ENCODE measurements around the gene HOMER1.
"Not testable (repeated sequence)": the region's sequence is repeated elsewhere in the genome, so short reads cannot be mapped to it uniquely, and the experiment has no call there.

The HOMER1 gene

DNA sequence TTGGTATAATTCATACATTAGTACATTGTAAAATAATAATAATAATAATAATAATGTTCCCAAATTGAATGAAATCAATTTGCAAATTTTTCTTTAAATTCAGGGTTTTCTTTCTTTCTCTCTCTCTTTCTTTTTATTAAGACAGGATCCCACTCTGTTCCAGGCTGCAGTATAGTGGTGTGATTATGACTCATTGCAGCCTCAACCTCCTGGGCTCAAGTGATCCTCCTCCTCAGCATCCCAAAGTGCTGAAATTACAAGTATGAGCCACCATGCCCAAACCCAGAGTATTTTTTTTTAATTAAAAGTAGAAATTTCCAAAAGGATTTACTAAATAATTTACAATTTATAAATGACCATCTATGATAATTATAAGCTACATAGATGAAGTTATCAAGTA lies 117.7 kb downstream of the HOMER1 start:
- no peaks in the 10 kb centered on the region for H3K4me1 ChIP-seq (ENCODE audit: control insufficient read depth, low read length)
- H3K27ac ChIP-seq (ENCODE audit: low read depth, low read length), result no peak overlapping the region
- H3K4me3 ChIP-seq (ENCODE audit: low read length), result no peak overlapping the region
- no peak for TF ChIP-seq EZH2phosphoT487 (IDR thresholded peaks at IDR 0.05; ENCODE audit: borderline replicate concordance, low read length)
- TF ChIP-seq, protein P1, sequence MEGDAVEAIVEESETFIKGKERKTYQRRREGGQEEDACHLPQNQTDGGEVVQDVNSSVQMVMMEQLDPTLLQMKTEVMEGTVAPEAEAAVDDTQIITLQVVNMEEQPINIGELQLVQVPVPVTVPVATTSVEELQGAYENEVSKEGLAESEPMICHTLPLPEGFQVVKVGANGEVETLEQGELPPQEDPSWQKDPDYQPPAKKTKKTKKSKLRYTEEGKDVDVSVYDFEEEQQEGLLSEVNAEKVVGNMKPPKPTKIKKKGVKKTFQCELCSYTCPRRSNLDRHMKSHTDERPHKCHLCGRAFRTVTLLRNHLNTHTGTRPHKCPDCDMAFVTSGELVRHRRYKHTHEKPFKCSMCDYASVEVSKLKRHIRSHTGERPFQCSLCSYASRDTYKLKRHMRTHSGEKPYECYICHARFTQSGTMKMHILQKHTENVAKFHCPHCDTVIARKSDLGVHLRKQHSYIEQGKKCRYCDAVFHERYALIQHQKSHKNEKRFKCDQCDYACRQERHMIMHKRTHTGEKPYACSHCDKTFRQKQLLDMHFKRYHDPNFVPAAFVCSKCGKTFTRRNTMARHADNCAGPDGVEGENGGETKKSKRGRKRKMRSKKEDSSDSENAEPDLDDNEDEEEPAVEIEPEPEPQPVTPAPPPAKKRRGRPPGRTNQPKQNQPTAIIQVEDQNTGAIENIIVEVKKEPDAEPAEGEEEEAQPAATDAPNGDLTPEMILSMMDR (IDR thresholded peaks at IDR 0.05; ENCODE audit: low read depth, low read length, poor library complexity, severe bottlenecking), result no peak
- H3K9me2 ChIP-seq (replicated peaks; ENCODE audit: control insufficient read depth, low read length), result no peaks in the 10 kb centered on the region
- no peaks in the 10 kb centered on the region for H4K20me1 ChIP-seq (ENCODE audit: control insufficient read depth, insufficient read depth, low read depth, low read length)
- H3K4me2 ChIP-seq (ENCODE audit: low read length), result no peak overlapping the region
- H3K36me3 ChIP-seq (ENCODE audit: control insufficient read depth, low read length), result no peaks in the 10 kb centered on the region
- no peaks in the 10 kb centered on the region for H3K27me3 ChIP-seq (ENCODE audit: control insufficient read depth, low read length)
- no peaks in the 10 kb centered on the region for H3K9me3 ChIP-seq (ENCODE audit: control insufficient read depth, insufficient read depth, low read length)
- H3F3A ChIP-seq (ENCODE audit: control insufficient read depth, insufficient read depth), result no peaks in the 10 kb centered on the region
- H3K79me2 ChIP-seq (ENCODE audit: control insufficient read depth, low read length), result no peaks in the 10 kb centered on the region

- H3F3A ChIP-seq (ENCODE audit: control insufficient read depth, insufficient read depth), result no peaks in the 10 kb centered on the region
- H3K9me2 ChIP-seq (replicated peaks; ENCODE audit: control insufficient read depth, low read length), result no peaks in the 10 kb centered on the region
- H3K9me3 ChIP-seq (ENCODE audit: control insufficient read depth, insufficient read depth, low read length), result no peaks in the 10 kb centered on the region
- H3K4me3 ChIP-seq (ENCODE audit: low read length), result no peak overlapping the region
- H3K79me2 ChIP-seq (ENCODE audit: control insufficient read depth, low read length), result no peaks in the 10 kb centered on the region
- no peaks in the 10 kb centered on the region for H4K20me1 ChIP-seq (ENCODE audit: control insufficient read depth, insufficient read depth, low read depth, low read length)
- H3K36me3 ChIP-seq (ENCODE audit: control insufficient read depth, low read length), result no peaks in the 10 kb centered on the region
- no peak overlapping the region for H3K4me2 ChIP-seq (ENCODE audit: low read length)
- H3K27ac ChIP-seq (ENCODE audit: low read depth, low read length), result no peak overlapping the region
- H3K27me3 ChIP-seq (ENCODE audit: control insufficient read depth, low read length), result no peaks in the 10 kb centered on the region
- TF ChIP-seq EZH2phosphoT487 (IDR thresholded peaks at IDR 0.05; ENCODE audit: borderline replicate concordance, low read length), result no peak
- TF ChIP-seq, protein P1 (IDR thresholded peaks at IDR 0.05; ENCODE audit: low read depth, low read length, poor library complexity, severe bottlenecking), result no peak
- H3K4me1 ChIP-seq (ENCODE audit: control insufficient read depth, low read length), result no peaks in the 10 kb centered on the region
These were observed 118.6 kb downstream of the HOMER1 start for GRCh38 chr5:79395296-79395695.

DNA sequence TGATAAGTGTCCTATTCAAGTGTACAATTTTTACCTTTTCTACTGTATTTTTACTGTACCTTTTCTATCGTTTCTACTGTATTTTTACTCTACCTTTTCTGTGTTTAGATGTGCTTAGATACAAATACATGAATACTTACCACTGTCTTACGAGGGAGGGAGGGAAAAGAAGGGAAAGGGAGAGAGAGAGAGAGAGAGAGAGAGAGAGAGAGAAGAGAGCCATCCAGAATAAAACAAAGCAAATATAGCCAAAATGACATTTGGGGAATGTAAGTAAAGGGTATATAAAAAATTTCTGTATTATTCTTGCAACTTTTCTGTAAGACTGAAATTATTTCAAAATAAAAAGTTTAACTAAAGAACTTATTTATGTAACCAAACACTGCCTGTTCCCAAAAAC lies 121.2 kb downstream of the HOMER1 start:
- Histone ChIP-seq H3K27ac (ENCODE audit: low read depth, low read length) (no peak overlapping the region), H3K27me3 (ENCODE audit: control insufficient read depth, low read length) (no peaks in the 10 kb centered on the region), H3K79me2 (ENCODE audit: control insufficient read depth, low read length) (no peaks in the 10 kb centered on the region), H3K9me3 (ENCODE audit: control insufficient read depth, insufficient read depth, low read length) (no peaks in the 10 kb centered on the region), H3K4me2 (ENCODE audit: low read length) (no peak overlapping the region), H3K4me1 (ENCODE audit: control insufficient read depth, low read length) (no peaks in the 10 kb centered on the region), H3K9me2 (replicated peaks; ENCODE audit: control insufficient read depth, low read length) (no peaks in the 10 kb centered on the region), H3F3A (ENCODE audit: control insufficient read depth, insufficient read depth) (no peaks in the 10 kb centered on the region), H4K20me1 (ENCODE audit: control insufficient read depth, insufficient read depth, low read depth, low read length) (no peaks in the 10 kb centered on the region), H3K4me3 (ENCODE audit: low read length) (no peak overlapping the region), H3K36me3 (ENCODE audit: control insufficient read depth, low read length) (no peaks in the 10 kb centered on the region)
- no peak for TF ChIP-seq EZH2phosphoT487 (IDR thresholded peaks at IDR 0.05; ENCODE audit: borderline replicate concordance, low read length)
- TF ChIP-seq, protein P1 (IDR thresholded peaks at IDR 0.05; ENCODE audit: low read depth, low read length, poor library complexity, severe bottlenecking), result no peak

DNA sequence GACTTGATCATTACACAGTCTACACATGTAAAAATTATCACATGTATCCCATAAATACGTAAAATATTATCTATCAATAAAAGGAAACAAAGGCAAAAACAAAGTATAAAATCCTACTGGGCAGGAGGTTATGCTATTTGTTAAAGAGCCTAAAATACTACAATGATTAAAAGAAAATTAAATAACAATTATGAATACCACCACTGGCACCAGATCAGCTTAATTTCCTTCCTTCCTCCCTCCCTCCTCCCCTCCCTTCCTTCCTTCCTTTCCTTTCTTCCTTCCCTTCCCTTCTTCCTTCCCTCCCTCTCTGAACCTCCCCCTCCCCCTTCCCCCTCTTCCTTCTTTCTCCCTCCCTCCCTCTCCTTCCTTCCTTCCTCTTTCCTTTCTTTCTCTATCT lies 127.3 kb downstream of the HOMER1 start:
- Histone ChIP-seq H3K27ac (ENCODE audit: low read depth, low read length) (no peak overlapping the region), H3K4me1 (ENCODE audit: control insufficient read depth, low read length) (no peaks in the 10 kb centered on the region), H3K9me3 (ENCODE audit: control insufficient read depth, insufficient read depth, low read length) (no peaks in the 10 kb centered on the region), H4K20me1 (ENCODE audit: control insufficient read depth, insufficient read depth, low read depth, low read length) (no peaks in the 10 kb centered on the region), H3F3A (ENCODE audit: control insufficient read depth, insufficient read depth) (no peaks in the 10 kb centered on the region), H3K36me3 (ENCODE audit: control insufficient read depth, low read length) (no peaks in the 10 kb centered on the region), H3K9me2 (replicated peaks; ENCODE audit: control insufficient read depth, low read length) (no peaks in the 10 kb centered on the region), H3K4me3 (ENCODE audit: low read length) (no peak overlapping the region), H3K27me3 (ENCODE audit: control insufficient read depth, low read length) (no peaks in the 10 kb centered on the region), H3K4me2 (ENCODE audit: low read length) (no peak overlapping the region), H3K79me2 (ENCODE audit: control insufficient read depth, low read length) (no peaks in the 10 kb centered on the region)
- TF ChIP-seq, protein P1 (IDR thresholded peaks at IDR 0.05; ENCODE audit: low read depth, low read length, poor library complexity, severe bottlenecking), result no peak
- no peak for TF ChIP-seq EZH2phosphoT487 (IDR thresholded peaks at IDR 0.05; ENCODE audit: borderline replicate concordance, low read length)

DNA sequence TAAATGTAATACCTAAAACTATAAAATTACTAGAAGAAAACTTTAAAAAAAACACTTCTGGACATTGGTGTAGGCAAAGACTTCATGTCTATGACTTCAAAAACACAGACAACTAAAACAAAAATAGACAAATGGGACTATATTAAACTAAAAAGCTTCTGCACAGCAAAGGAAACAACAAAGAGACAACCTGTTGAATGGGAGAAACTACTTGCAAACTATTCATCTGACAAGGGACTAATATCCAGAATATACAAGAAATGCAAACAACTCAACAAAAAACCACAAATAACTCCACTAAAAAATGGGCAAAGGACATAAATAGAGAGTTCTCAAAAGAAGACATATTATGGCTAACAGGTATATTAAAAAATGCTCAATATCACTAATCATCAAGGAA lies 128.8 kb downstream of the HOMER1 start:
- H3K4me2 ChIP-seq (ENCODE audit: low read length); H4K20me1 ChIP-seq (ENCODE audit: control insufficient read depth, insufficient read depth, low read depth, low read length); H3K9me2 ChIP-seq (replicated peaks; ENCODE audit: control insufficient read depth, low read length); H3F3A ChIP-seq (ENCODE audit: control insufficient read depth, insufficient read depth); H3K27ac ChIP-seq (ENCODE audit: low read depth, low read length); H3K27me3 ChIP-seq (ENCODE audit: control insufficient read depth, low read length); H3K79me2 ChIP-seq (ENCODE audit: control insufficient read depth, low read length); H3K4me1 ChIP-seq (ENCODE audit: control insufficient read depth, low read length); H3K4me3 ChIP-seq (ENCODE audit: low read length); H3K36me3 ChIP-seq (ENCODE audit: control insufficient read depth, low read length); H3K9me3 ChIP-seq (ENCODE audit: control insufficient read depth, insufficient read depth, low read length): not testable (repeated sequence)
